NCI-H69 (cell line): ENCODE measurements around the gene IQCE.
"Not testable (repeated sequence)": the region's sequence is repeated elsewhere in the genome, so short reads cannot be mapped to it uniquely, and the experiment has no call there.

Experiments used
- DNase-seq: peaks from one replicate; lab custom pipeline; 2025; lab: John Stamatoyannopoulos, UW

IQCE gene

DNA sequence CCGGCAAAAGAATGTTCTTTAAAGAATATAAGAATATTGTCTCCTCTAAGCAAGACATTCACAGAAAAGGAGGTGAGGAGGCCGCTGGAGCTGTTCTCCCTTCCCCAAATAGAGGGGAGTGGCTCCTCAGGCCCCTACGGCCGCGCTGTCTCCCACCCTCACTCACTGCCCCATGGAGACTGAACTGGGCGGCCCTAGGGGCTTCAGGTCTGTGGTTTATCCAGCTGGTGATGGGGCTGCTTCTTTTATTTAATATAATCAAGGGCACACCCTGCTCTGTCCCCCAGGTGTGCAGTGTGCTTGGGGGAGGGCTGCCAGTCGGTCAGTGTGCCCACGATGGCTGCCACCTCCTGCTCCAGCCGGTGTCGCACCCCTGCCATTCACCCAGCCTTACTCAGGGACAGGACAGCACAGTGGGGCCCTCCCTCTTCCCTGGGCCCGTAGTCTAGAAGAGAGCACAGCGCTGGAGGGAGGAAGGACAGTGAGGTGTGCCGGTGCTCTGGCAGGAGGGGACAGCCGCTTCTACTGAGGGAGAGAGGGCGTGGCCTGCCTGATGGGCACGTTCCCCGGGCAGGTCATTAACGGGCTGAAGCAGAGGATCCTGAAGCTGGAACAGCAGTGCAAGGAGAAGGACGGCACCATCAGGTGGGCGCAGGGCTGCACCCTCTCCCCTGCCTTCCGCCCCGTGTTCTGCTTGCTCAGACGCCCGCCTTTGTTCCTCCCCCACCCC is 23.4 kb downstream of the IQCE start:
- peak; percentile 44 for DNase-seq

GRCh38 chr7:2583798-2584580 is 25.2 kb downstream of the IQCE start:
- DNase-seq: peak; percentile 68

DNA sequence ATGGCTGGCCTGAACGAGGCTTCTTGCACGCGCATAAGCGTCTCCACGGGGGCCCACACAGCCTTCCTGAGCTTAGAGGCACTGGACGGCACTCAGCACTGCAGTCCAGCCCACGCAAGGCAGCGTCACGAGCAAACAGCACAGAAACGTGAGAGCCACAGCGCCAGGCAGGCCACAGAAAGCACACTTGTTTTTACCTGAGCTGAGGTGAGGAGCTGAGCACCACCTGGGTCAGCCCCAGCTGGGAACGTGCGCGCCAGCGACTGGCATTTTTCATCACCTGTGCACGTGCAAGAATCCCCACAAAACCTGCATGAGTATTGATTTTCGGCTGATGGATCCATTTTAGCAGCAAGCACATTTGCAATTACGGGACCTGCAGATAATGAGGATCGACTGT is 26.7 kb downstream of the IQCE start:
- DNase-seq: no peak

- no peak for DNase-seq
These were observed 27.7 kb downstream of the IQCE start for GRCh38 chr7:2586326-2587020.

DNA sequence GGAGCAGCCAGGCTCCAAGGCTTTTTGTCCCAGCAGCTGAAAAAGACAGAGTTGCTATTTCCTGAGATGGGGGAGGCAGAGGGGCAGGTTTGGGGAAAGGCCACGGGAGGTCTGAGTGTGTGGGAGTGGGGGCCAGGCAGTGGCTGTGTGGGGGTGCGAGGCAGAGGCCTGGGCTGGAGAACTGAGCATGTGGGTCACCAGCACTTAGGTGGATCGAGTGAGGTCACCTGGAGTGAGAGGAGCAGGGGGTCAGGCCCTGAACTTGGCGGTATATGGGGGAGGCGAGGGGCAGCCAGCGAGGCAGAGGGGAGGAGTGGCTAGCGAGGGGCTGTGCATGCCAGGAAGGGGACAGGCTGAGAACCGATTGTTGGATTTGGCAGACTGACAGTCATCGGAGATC is 28.4 kb downstream of the IQCE start:
- no peak for DNase-seq

- DNase-seq: no peak
These were observed 29.0 kb downstream of the IQCE start for GRCh38 chr7:2587778-2588177.

- DNase-seq: no peak
These were observed 30.6 kb downstream of the IQCE start for GRCh38 chr7:2589341-2589740.

- DNase-seq: not testable (repeated sequence)
These were observed 31.2 kb downstream of the IQCE start for GRCh38 chr7:2589941-2590340.

- DNase-seq: no peak
These were observed 33.6 kb downstream of the IQCE start for GRCh38 chr7:2592375-2592865.

- no peak for DNase-seq
These were observed 34.4 kb downstream of the IQCE start for GRCh38 chr7:2593036-2593727.

- DNase-seq: no peak
These were observed 35.8 kb downstream of the IQCE start for GRCh38 chr7:2594599-2594998.

- DNase-seq: no peak
These were observed 36.6 kb downstream of the IQCE start for GRCh38 chr7:2595258-2595860.

DNA sequence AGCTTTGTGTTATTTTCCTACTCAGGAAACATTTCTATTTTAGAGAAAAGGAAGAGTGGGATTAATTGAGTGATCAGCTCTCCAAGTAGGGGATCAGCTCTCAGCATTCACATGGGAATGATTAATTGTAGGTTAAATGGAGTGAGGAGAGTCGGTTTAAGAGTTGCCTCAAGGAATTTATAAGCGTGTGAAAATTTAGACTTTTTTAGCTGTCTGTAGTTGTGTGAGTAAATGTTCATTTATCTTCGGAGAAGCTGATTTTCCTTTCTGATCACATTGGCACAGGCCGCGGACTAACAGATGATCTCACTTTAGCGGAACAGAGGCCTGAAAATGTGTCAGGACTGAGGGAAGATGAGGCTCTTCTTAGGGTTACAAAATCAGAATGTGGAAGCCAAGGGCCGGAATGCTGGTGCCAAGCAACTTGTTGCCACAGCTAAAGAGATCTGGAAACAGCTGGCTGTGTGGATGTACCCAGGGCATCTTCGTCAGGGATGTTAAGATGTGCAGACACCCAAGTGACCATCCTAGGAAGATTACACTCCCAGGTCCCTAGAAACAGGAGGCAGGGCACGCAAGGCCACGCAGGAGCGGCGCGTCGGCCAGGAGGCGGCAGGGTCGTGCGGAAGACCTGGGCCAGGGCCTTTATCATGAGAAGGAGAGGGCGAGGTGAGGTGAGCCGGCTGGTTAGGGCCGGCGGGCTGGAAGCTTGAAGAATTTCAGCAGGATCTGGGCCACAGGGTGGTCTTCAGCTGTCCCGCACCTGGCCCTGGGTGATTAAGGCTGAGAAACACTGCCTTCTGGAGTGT is 37.9 kb downstream of the IQCE start:
- no peak for DNase-seq

DNA sequence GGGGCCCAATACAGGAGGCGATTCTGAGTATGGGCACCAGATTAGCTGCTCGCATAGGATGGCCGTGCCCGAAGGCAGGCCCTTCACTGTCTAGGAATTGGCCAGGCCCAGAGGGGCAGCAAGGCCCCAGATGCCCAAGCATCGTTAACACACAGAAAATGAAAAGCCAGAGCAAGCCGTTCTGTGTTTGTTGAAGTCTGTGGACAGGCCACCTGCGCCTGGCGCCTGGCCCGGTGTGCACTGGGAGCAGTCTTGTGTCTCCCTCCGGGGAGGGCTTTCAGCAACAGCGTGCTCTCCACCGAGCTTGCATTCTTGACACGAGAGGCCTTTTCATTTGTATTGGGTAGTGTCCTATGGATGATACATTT is 38.5 kb downstream of the IQCE start:
- DNase-seq: no peak

GRCh38 chr7:2598154-2598823 is 39.5 kb downstream of the IQCE start:
- DNase-seq: no peak

- DNase-seq: no peak
These were observed 42.3 kb downstream of the IQCE start for GRCh38 chr7:2601065-2601464.

GRCh38 chr7:2601907-2602306 is 43.1 kb downstream of the IQCE start:
- no peak for DNase-seq

- peak; percentile 29 for DNase-seq
These were observed 43.7 kb downstream of the IQCE start for GRCh38 chr7:2602406-2603043.

- no peak for DNase-seq
These were observed 44.5 kb downstream of the IQCE start for GRCh38 chr7:2603044-2603965.
